Endodermal cell (in vitro differentiated cells): ENCODE measurements around the gene IL1RAPL2. TPM values are rescaled to one million over a fixed set of nuclear protein-coding genes. Genes with fewer than 3 reads are reported as not detected.

Experiments
- DNase-seq: peaks from one replicate; pipeline ENCODE4 v3.0.0-alpha.2; 2017
- H3K27ac ChIP-seq: 2 replicates; pipeline ENCODE4 v1.5.1; 2013; ENCODE audit warnings: mild to moderate bottlenecking, low read depth, low read length, moderate library complexity
- H3K27me3 ChIP-seq: 2 replicates; pipeline ENCODE4 v1.6.1; 2013; ENCODE audit warnings: mild to moderate bottlenecking, low read length, moderate library complexity; ENCODE audit not compliant: insufficient read depth, control insufficient read depth, poor library complexity, severe bottlenecking
- H3K36me3 ChIP-seq: 2 replicates; pipeline ENCODE4 v1.7.0; 2013; ENCODE audit warnings: mild to moderate bottlenecking, low read length, moderate library complexity; ENCODE audit not compliant: control insufficient read depth, insufficient read depth
- H3K4me1 ChIP-seq: one replicate; pipeline ENCODE4 v1.7.0; 2013; ENCODE audit warnings: low read length; ENCODE audit not compliant: control insufficient read depth, insufficient read depth
- H3K4me3 ChIP-seq: 2 replicates; pipeline ENCODE4 v1.5.1; 2013; ENCODE audit warnings: mild to moderate bottlenecking, low read length, moderate library complexity
- H3K9ac ChIP-seq: 2 replicates; pipeline ENCODE4 v1.6.1; 2013; ENCODE audit warnings: mild to moderate bottlenecking, low read length, moderate library complexity; ENCODE audit not compliant: poor library complexity, severe bottlenecking; ENCODE audit errors: extremely low read depth
- H3K9me3 ChIP-seq: 2 replicates; pipeline ENCODE4 v1.6.1; 2013; ENCODE audit warnings: mild to moderate bottlenecking, low read length, moderate library complexity; ENCODE audit not compliant: control insufficient read depth
- H3K27ac Mint-ChIP-seq: 2 replicates; pipeline ENCODE4 v1.8.0; 2020; ENCODE audit warnings: mixed read lengths
- H3K27me3 Mint-ChIP-seq: 2 replicates; pipeline ENCODE4 v1.8.0; 2021; ENCODE audit warnings: mild to moderate bottlenecking, mixed read lengths; ENCODE audit not compliant: insufficient read depth
- H3K36me3 Mint-ChIP-seq: 2 replicates; pipeline ENCODE4 v1.8.0; 2020; ENCODE audit warnings: low read depth, mixed read lengths
- H3K4me1 Mint-ChIP-seq: 2 replicates; pipeline ENCODE4 v1.8.0; 2020; ENCODE audit warnings: mixed read lengths
- H3K4me3 Mint-ChIP-seq: 2 replicates; pipeline ENCODE4 v1.8.0; 2020; ENCODE audit warnings: mild to moderate bottlenecking, moderate library complexity, mixed read lengths
- H3K9me3 Mint-ChIP-seq: 2 replicates; pipeline ENCODE4 v1.8.0; 2020; ENCODE audit warnings: mild to moderate bottlenecking, mixed read lengths
- CTCF ChIP-seq: fragments of 200-600 bp; sonication (generic); conservative IDR thresholded peaks from 2 replicates; pipeline ENCODE4 v1.5.0; 2021; ENCODE audit warnings: antibody characterized with exemption, mild to moderate bottlenecking
- WGBS, 2 experiments: methylation state at CpG; one replicate each; pipeline versions ENCODE4 v1.1.5 to v1.1.7; 2013; ENCODE audit warnings: missing lambda C conversion rate in 2 of 2, mixed read lengths in 1 of 2; ENCODE audit not compliant: insufficient coverage in 1 of 2, insufficient read length in 1 of 2; 5-methylcytosine and 5-hydroxymethylcytosine counted together
- total RNA-seq, 2 donors: library from RNA; stranded (reverse); fragmentation: NEBNext Ultra II Directional in 1 of 2; extraction: Animal tissue kit (Norgen Biotek cat#: 25700) in 1 of 2; gene quantifications; 2 replicates in 1 of 2; 3 replicates in 1 of 2; pipeline ENCODE4 v1.2.1, GENCODE V29; 2021

IL1RAPL2 gene
- total RNA-seq, 2 donors from 2014 or later: 0.13 TPM; not detected in 1

- no peak for DNase-seq
- Histone ChIP-seq H3K4me3 (no peak overlapping the region), H3K9ac (no peak overlapping the region), H3K36me3 (no peaks in the 10 kb centered on the region), H3K9me3 (no peaks in the 10 kb centered on the region), H3K27ac (no peak overlapping the region), H3K27me3 (no peaks in the 10 kb centered on the region), H3K4me1 (no peaks in the 10 kb centered on the region)
- Mint-ChIP-seq H3K9me3 (peaks cover 36% of the 10 kb centered on the region), H3K27me3 (no peaks in the 10 kb centered on the region), H3K36me3 (no peaks in the 10 kb centered on the region), H3K4me1 (no peaks in the 10 kb centered on the region), H3K27ac (no peak overlapping the region), H3K4me3 (no peak overlapping the region)
- 91% methylated on average over 4 of the region's 4 CpGs; no CpG with 5 or more reads in 1 of the 2 experiments for WGBS, 2 experiments
- no peak for TF ChIP-seq CTCF
Observed at GRCh38 chrX:105753411-105753810, 1187.4 kb downstream of the IL1RAPL2 start.

GRCh38 chrX:105754286-105754964, 1188.4 kb downstream of the IL1RAPL2 start:
- Mint-ChIP-seq H3K4me3 (no peak overlapping the region), H3K27ac (no peak overlapping the region), H3K9me3 (peaks cover 34% of the 10 kb centered on the region), H3K27me3 (no peaks in the 10 kb centered on the region), H3K36me3 (no peaks in the 10 kb centered on the region), H3K4me1 (no peaks in the 10 kb centered on the region)
- Histone ChIP-seq H3K36me3 (no peaks in the 10 kb centered on the region), H3K9ac (no peak overlapping the region), H3K4me1 (no peaks in the 10 kb centered on the region), H3K9me3 (no peaks in the 10 kb centered on the region), H3K27me3 (no peaks in the 10 kb centered on the region), H3K4me3 (no peak overlapping the region), H3K27ac (no peak overlapping the region)
- 91% methylated on average over 2 of the region's 2 CpGs; no CpG with 5 or more reads in 1 of the 2 experiments for WGBS, 2 experiments
- no peak for TF ChIP-seq CTCF
- DNase-seq: no peak

- Histone ChIP-seq H3K4me3 (no peak overlapping the region), H3K9ac (no peak overlapping the region), H3K36me3 (no peaks in the 10 kb centered on the region), H3K27ac (no peak overlapping the region), H3K4me1 (no peaks in the 10 kb centered on the region), H3K9me3 (no peaks in the 10 kb centered on the region), H3K27me3 (no peaks in the 10 kb centered on the region)
- Mint-ChIP-seq H3K36me3 (no peaks in the 10 kb centered on the region), H3K4me3 (no peak overlapping the region), H3K27ac (no peak overlapping the region), H3K9me3 (peaks cover 39% of the 10 kb centered on the region), H3K27me3 (no peaks in the 10 kb centered on the region), H3K4me1 (no peaks in the 10 kb centered on the region)
- TF ChIP-seq CTCF: no peak
- WGBS, 2 experiments: no CpG with 5 or more reads among the region's 1 CpG
- no peak for DNase-seq
Observed at GRCh38 chrX:105755109-105755508, 1189.1 kb downstream of the IL1RAPL2 start.
